MCF 10A (cell line): Measurements from ENCODE around the gene TMEM156. TPM values are rescaled to one million over a fixed set of nuclear protein-coding genes. Genes with fewer than 3 reads are reported as not detected.
A peak's percentile ranks its signal among the peaks of the same experiment; 100 is the strongest.

Source experiments
- BruUV-seq: library from RNA; stranded (reverse); fragments of 400-500 nt; replicated peaks from 2 replicates; lab custom pipeline; 2021; lab: Mats Ljungman, UMichigan
- CTCF ChIA-PET: fragments of 300-600 bp; sonication (Branson Sonifier 250); formaldehyde crosslinking; extraction: SDS; loops from one replicate; lab custom pipeline; 2021; ENCODE audit warnings: antibody characterized with exemption, inconsistent platforms; lab: Yijun Ruan, JAX
- POLR2A ChIA-PET: fragments of 300-600, 350-650 bp; sonication (Branson Sonifier 250); formaldehyde crosslinking; extraction: SDS; loops from one replicate; lab custom pipeline; 2020; ENCODE audit warnings: antibody characterized with exemption, inconsistent platforms; lab: Yijun Ruan, JAX
- DNase-seq: peaks from one replicate; pipeline ENCODE4 v3.0.0-alpha.2; 2018; ENCODE audit not compliant: unreplicated experiment
- H3K27ac Mint-ChIP-seq: one replicate; pipeline ENCODE4 v1.8.0; 2022; ENCODE audit warnings: mild to moderate bottlenecking, low read depth, mixed read lengths; ENCODE audit not compliant: unreplicated experiment
- H3K27me3 Mint-ChIP-seq: one replicate; pipeline ENCODE4 v1.8.0; 2022; ENCODE audit warnings: mixed read lengths; ENCODE audit not compliant: insufficient read depth, unreplicated experiment
- H3K36me3 Mint-ChIP-seq: one replicate; pipeline ENCODE4 v1.8.0; 2022; ENCODE audit warnings: mild to moderate bottlenecking, moderate library complexity, mixed read lengths; ENCODE audit not compliant: insufficient read depth, unreplicated experiment
- H3K4me1 Mint-ChIP-seq: one replicate; pipeline ENCODE4 v1.8.0; 2022; ENCODE audit warnings: mixed read lengths; ENCODE audit not compliant: insufficient read depth, unreplicated experiment
- H3K4me3 Mint-ChIP-seq: one replicate; pipeline ENCODE4 v1.8.0; 2022; ENCODE audit warnings: mild to moderate bottlenecking, moderate library complexity, mixed read lengths; ENCODE audit not compliant: unreplicated experiment
- H3K9me3 Mint-ChIP-seq: one replicate; pipeline ENCODE4 v1.8.0; 2022; ENCODE audit warnings: mixed read lengths; ENCODE audit not compliant: unreplicated experiment
- intact Hi-C: fragments of 100-400 bp; cut with micrococcal nuclease; formaldehyde crosslinking; loops from 2 replicates; pipeline ENCODE4 v1.14.1; 2022
- total RNA-seq: library from RNA; stranded (reverse); gene quantifications from 2 replicates; pipeline ENCODE4 v1.2.3, GENCODE V29; 2022
- TF ChIP-seq, protein P1 (sequence below): fragments of 200-600 bp; IDR thresholded peaks from one replicate; pipeline ENCODE4 v1.8.0; 2022; ENCODE audit warnings: antibody characterized with exemption, mild to moderate bottlenecking; ENCODE audit not compliant: unreplicated experiment

TMEM156 gene
- total RNA-seq, 1 experiment from 2014 or later, result 5.3 TPM

DNA sequence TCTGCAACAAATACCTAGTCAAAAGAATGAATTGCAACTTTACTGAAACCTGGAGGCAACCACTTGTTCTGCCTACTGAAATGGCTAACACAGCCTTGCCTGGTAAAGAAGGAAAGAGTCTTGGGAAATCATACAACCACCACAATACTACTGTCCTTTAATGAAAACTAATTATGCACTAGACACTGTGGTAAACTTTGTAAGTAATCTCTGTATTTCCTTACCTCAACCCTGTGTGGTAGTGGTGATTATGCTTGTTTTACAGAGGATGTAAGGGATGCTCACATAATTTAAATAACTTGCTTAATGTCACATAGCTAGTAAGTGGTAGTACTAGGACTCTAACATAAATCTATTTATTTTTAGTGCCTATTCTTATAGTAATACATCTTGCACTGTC, 44.7 kb downstream of the TMEM156 start:
- H3K27me3 Mint-ChIP-seq, result no peaks in the 10 kb centered on the region
- peaks cover 7% of the 10 kb centered on the region for H3K9me3 Mint-ChIP-seq
- DNase-seq, result no peak
- H3K36me3 Mint-ChIP-seq, result no peaks in the 10 kb centered on the region
- H3K27ac Mint-ChIP-seq, result no peak overlapping the region
- POLR2A ChIA-PET, result interaction anchor here (0.5 to 1.0 kb wide), 2 partner anchors 10 to 39 kb away, joined by 3 to 4 read pairs; no protein-coding TSS in a partner anchor
- TF ChIP-seq, protein P1, sequence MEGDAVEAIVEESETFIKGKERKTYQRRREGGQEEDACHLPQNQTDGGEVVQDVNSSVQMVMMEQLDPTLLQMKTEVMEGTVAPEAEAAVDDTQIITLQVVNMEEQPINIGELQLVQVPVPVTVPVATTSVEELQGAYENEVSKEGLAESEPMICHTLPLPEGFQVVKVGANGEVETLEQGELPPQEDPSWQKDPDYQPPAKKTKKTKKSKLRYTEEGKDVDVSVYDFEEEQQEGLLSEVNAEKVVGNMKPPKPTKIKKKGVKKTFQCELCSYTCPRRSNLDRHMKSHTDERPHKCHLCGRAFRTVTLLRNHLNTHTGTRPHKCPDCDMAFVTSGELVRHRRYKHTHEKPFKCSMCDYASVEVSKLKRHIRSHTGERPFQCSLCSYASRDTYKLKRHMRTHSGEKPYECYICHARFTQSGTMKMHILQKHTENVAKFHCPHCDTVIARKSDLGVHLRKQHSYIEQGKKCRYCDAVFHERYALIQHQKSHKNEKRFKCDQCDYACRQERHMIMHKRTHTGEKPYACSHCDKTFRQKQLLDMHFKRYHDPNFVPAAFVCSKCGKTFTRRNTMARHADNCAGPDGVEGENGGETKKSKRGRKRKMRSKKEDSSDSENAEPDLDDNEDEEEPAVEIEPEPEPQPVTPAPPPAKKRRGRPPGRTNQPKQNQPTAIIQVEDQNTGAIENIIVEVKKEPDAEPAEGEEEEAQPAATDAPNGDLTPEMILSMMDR, result no peak
- H3K4me3 Mint-ChIP-seq, result no peak overlapping the region
- CTCF ChIA-PET, result no interaction called here
- H3K4me1 Mint-ChIP-seq, result no peaks in the 10 kb centered on the region
- no TSS peak for BruUV-seq
- intact Hi-C loops, result no loop called here

DNA sequence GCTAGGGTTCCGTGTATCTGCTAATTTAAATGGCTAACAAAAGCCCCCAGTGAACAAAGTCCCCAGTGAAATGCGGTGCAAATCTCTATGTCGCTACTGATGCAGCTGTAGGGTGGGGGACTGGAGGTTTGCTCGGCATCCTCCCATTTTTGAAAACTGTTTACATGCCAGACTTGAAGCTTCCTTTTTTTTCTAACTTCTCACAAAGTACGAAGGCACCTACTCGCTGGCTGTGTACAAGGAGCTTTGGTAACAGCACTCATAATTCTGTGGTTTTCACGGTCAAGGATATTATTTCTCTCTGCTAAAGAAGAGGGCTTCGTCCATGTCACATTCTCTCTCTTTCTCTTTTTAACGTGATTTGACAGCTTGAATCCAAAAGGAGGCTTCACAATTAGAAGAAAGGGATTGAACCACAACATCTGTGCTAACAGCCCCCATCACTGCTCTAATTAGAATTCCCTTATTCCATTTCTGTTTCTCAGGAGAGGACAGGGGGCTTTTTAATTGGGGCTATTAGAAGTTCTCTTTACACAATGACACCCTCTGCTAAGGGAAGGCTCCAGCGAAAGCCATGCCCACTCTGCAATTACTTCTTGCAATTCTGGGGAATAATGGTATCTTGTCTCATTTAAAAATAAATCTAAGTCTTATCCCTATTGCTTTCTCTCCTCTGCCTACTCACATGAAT, 46.7 kb downstream of the TMEM156 start:
- DNase-seq, result no peak
- Mint-ChIP-seq H3K9me3 (peaks cover 7% of the 10 kb centered on the region), H3K4me3 (no peak overlapping the region), H3K27ac (no peak overlapping the region), H3K36me3 (no peaks in the 10 kb centered on the region), H3K4me1 (no peaks in the 10 kb centered on the region), H3K27me3 (no peaks in the 10 kb centered on the region)
- intact Hi-C loops, result no loop called here
- TF ChIP-seq, protein P1, result no peak
- CTCF ChIA-PET, result interaction anchor here (0.7 kb wide), 3 partner anchors 101 to 148 kb away, joined by 3 read pairs; no protein-coding TSS in a partner anchor
- POLR2A ChIA-PET, result interaction anchor here (0.6 to 1.2 kb wide), 2 partner anchors 30 to 473 kb away, joined by 3 to 4 read pairs; partner anchors contain the start of genes LIAS and RPL9
- no TSS peak for BruUV-seq

DNA sequence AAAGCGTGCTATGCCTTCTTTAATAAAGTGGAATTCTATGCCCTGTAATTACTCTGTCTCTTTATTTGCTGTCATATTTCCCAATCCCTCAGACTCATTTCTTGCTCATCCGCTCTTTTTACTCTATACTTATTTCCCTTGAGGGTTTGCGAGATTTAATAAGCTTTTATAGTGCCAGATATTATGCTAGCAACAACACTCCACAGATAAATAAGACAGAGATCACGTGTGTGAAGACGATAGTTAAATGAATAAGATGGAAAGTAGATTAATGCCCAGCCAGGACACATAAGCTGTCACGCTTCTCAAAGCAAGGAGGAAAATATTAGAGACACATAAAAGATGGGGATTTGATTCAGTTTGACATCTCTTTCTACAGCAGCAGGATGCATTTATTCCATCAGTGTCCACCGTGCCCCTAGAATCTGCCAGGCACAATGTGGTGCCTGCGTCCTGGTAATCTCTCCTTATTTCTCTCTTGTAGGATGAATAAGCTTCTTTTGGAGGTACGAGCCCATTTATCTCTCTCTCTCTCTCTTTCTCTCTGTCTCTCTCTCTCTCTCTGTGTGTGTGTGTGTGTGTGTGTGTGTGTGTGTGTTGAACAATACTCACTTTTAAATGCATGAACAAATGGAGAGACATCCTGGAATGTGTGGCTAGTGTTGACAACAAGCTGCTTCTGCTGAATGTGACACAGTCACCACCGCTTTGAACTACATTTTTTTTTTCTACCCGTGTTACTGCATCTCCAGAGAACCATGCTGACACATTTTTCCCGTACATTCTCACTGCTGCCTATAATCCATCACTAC, 48.2 kb downstream of the TMEM156 start:
- no peaks in the 10 kb centered on the region for H3K27me3 Mint-ChIP-seq
- H3K36me3 Mint-ChIP-seq, result no peaks in the 10 kb centered on the region
- POLR2A ChIA-PET, result no interaction called here
- H3K27ac Mint-ChIP-seq, result no peak overlapping the region
- intact Hi-C loops, result no loop called here
- TF ChIP-seq, protein P1, result no peak
- no peaks in the 10 kb centered on the region for H3K4me1 Mint-ChIP-seq
- H3K4me3 Mint-ChIP-seq, result no peak overlapping the region
- BruUV-seq, result no TSS peak
- CTCF ChIA-PET, result interaction anchor here (0.6 kb wide), 1 partner anchor 65 kb away, joined by 3 read pairs; no protein-coding TSS in a partner anchor
- peaks cover 7% of the 10 kb centered on the region for H3K9me3 Mint-ChIP-seq
- peak; percentile 34 for DNase-seq

DNA sequence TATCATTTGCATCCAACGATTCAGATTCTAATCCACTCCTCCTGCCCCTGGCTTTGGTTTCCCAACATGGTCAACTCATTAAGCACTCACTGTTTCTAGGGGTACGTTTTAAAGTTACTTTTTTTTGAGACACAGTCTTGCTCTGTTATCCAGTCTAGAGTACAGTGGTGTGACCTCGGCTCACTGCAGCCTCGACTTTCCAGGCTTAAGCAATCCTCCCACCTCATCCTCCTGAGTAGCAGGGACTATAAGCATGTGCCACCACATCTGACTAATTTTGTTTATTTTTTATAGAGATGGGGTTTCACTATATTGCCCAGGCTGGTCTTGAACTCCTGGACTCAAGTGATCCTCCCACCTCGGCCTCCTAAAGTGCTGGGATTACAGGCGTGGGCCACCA, 48.9 kb downstream of the TMEM156 start:
- Mint-ChIP-seq H3K9me3 (peaks cover 2% of the 10 kb centered on the region), H3K27me3 (no peaks in the 10 kb centered on the region), H3K4me1 (no peaks in the 10 kb centered on the region), H3K27ac (no peak overlapping the region), H3K4me3 (no peak overlapping the region), H3K36me3 (no peaks in the 10 kb centered on the region)
- no TSS peak for BruUV-seq
- TF ChIP-seq, protein P1, result no peak
- ChIA-PET POLR2A (no interaction called here), CTCF (no interaction called here)
- intact Hi-C loops, result no loop called here
- DNase-seq, result no peak
